AG04449 (cell line): ENCODE measurements around the gene VKORC1.

Experiments used
- CTCF ChIA-PET: fragments of 350-600 bp; formaldehyde crosslinking; extraction: SDS; loops from one replicate; lab custom pipeline; 2021; ENCODE audit warnings: antibody characterized with exemption; lab: Yijun Ruan, JAX
- POLR2A ChIA-PET: fragments of 400-600, 350-600 bp; formaldehyde crosslinking; extraction: SDS; loops from one replicate; lab custom pipeline; 2020; ENCODE audit warnings: antibody characterized with exemption, inconsistent platforms; lab: Yijun Ruan, JAX
- DNase-seq: peaks from one replicate; pipeline ENCODE4 v3.0.0-alpha.2; 2010; ENCODE audit warnings: low read depth, low spot score
- H3K4me3 ChIP-seq: 2 replicates; pipeline ENCODE4 v1.5.1; 2011; ENCODE audit warnings: low read depth, mild to moderate bottlenecking, control low read depth, low read length
- CTCF ChIP-seq: IDR thresholded peaks from one replicate; pipeline ENCODE4 v1.5.1; 2011; ENCODE audit warnings: mild to moderate bottlenecking, moderate library complexity, low read length, control low read depth, inconsistent platforms; ENCODE audit not compliant: insufficient read depth; ENCODE audit errors: missing control alignments

VKORC1 gene

GRCh38 chr16:31083081-31083480 is 11.5 kb downstream of the VKORC1 start:
- ChIA-PET POLR2A (no interaction called here), CTCF (interaction anchor here (1.8 kb wide), 1 partner anchor 97 kb away, joined by 4 read pairs; no protein-coding TSS in a partner anchor)
- no peak overlapping the region for H3K4me3 ChIP-seq
- DNase-seq = no peak
- TF ChIP-seq CTCF = no peak

DNA sequence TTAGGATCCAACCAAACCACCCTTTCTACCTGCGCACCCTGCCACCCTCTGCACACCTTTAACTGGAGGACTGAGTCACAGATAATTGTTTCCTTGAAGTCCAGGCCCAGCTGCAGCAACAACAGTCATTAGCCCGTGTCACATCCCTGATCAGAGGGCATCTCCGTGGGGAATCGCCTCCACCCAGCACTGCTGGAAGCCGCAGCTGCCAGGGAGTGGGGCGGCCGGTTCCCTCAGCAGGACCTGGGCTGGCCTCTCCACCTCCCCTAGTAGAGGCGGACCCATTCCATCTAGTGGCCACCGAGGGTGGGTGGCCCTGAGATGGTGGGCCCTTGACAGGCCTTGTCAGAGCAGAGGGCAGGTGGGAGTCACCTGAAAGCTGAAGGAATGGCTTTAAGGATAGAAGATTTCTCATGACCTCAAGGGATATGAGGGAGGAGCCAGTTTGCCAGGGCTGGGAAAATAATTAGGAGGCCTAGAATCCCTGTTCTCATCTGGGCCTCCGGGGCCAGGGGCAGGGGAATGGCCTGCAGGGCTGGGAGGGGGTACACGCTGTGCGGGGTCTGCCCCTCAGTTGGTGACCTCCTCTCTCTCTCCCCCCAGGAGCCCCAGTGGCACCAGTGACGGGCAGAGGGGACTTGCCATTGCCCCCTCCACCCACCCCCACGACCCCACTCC is 12.1 kb downstream of the VKORC1 start:
- TF ChIP-seq CTCF = no peak
- CTCF ChIA-PET = interaction anchor here (1.8 kb wide), 1 partner anchor 97 kb away, joined by 4 read pairs; no protein-coding TSS in a partner anchor
- POLR2A ChIA-PET = interaction anchor here (1.1 kb wide), 1 partner anchor 10 kb away, joined by 3 read pairs; no protein-coding TSS in a partner anchor
- H3K4me3 ChIP-seq = no peak overlapping the region
- no peak for DNase-seq

- ChIA-PET POLR2A (interaction anchor here (1.1 kb wide), 1 partner anchor 11 kb away, joined by 3 read pairs; no protein-coding TSS in a partner anchor), CTCF (interaction anchor here (1.0 to 1.8 kb wide), 2 partner anchors 11 to 96 kb away, joined by 3 to 4 read pairs; no protein-coding TSS in a partner anchor)
- H3K4me3 ChIP-seq = no peak overlapping the region
Observed at GRCh38 chr16:31081428-31082351, 12.9 kb downstream of the VKORC1 start.

DNA sequence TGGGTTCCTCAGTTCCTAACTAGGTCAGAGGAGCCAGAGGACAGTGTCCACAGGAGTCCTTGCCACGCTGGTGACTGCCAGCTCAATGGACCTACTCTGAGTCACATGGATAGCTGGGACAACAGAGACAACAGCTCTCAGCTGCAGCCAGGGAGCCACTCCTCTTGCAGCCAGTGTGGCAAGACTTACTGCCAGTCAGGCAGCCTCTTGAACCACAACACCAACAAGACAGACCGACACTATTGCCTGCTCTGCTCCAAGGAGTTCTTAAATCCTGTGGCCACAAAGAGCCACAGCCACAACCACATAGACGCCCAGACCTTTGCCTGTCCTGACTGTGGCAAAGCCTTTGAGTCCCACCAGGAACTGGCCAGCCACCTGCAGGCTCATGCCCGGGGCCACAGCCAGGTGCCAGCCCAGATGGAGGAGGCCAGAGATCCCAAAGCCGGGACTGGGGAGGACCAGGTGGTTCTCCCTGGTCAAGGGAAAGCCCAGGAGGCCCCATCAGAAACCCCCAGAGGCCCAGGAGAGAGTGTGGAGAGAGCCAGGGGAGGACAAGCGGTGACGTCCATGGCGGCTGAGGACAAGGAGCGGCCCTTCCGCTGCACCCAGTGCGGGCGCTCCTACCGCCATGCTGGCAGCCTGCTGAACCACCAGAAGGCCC is 13.7 kb downstream of the VKORC1 start:
- no peak overlapping the region for H3K4me3 ChIP-seq
- no peak for DNase-seq
- CTCF ChIA-PET = interaction anchor here (1.0 kb wide), 2 partner anchors 12 to 62 kb away, joined by 3 to 4 read pairs; no protein-coding TSS in a partner anchor
- TF ChIP-seq CTCF = no peak
- POLR2A ChIA-PET = no interaction called here

More at GRCh38 chr16:31081428-31082351, 12.9 kb downstream of the VKORC1 start:
- no peak for TF ChIP-seq CTCF
- no peak for DNase-seq

- no peak for DNase-seq
- POLR2A ChIA-PET = no interaction called here
- TF ChIP-seq CTCF = no peak
- CTCF ChIA-PET = interaction anchor here (1.0 to 1.4 kb wide), 2 partner anchors 63 to 126 kb away, joined by 4 read pairs; no protein-coding TSS in a partner anchor
- no peak overlapping the region for H3K4me3 ChIP-seq
Observed at GRCh38 chr16:31080035-31080629, 14.5 kb downstream of the VKORC1 start.
